GM23338 (cell line): ENCODE measurements around the gene ITIH5.

Experiments
- CTCF ChIP-seq, 2 experiments: fragments of 200-600 bp in 1 of 2; sonication (generic) in 1 of 2; conservative IDR thresholded peaks; 2 replicates each; pipeline versions ENCODE4 v1.5.1 to v1.6.1; 2016 to 2017; ENCODE audit warnings: antibody characterized with exemption in 2 of 2, low read depth in 2 of 2, mild to moderate bottlenecking in 2 of 2, moderate library complexity in 1 of 2
- EZH2 ChIP-seq: fragments of 200-600 bp; sonication (generic); IDR thresholded peaks from one replicate; pipeline ENCODE4 v1.8.0; 2017; ENCODE audit warnings: antibody characterized with exemption, mild to moderate bottlenecking, low read depth; ENCODE audit not compliant: unreplicated experiment
- JUNB ChIP-seq: IDR thresholded peaks from one replicate; pipeline ENCODE4 v1.6.1; 2016; ENCODE audit warnings: antibody characterized with exemption; ENCODE audit not compliant: unreplicated experiment
- POLR2AphosphoS5 ChIP-seq: IDR thresholded peaks from 2 replicates; pipeline ENCODE4 v1.6.1; 2016; ENCODE audit warnings: antibody characterized with exemption, low read depth
- REST ChIP-seq: IDR thresholded peaks from one replicate; pipeline ENCODE4 v1.6.1; 2018; ENCODE audit warnings: antibody characterized with exemption; ENCODE audit not compliant: unreplicated experiment

- TF ChIP-seq CTCF (conservative IDR thresholded peaks at IDR 0.05; ENCODE audit: low read depth in 2 of 2) (no peak), POLR2AphosphoS5 (no peak), EZH2 (no peak), JUNB (no peak), REST (no peak)
Observed at GRCh38 chr10:7542189-7542914, 124.4 kb downstream of the ITIH5 start.
